WI38 (cell line): ENCODE data around the gene MYO1E.

Experiments
- H3K4me3 ChIP-seq: 2 replicates; pipeline ENCODE4 v1.5.1; 2011; ENCODE audit warnings: low read depth, mild to moderate bottlenecking, control low read depth, low read length
- TF ChIP-seq, protein P1 (sequence below): IDR thresholded peaks from 2 replicates; pipeline ENCODE4 v1.5.1; 2012; ENCODE audit warnings: low read depth, mild to moderate bottlenecking, control low read depth, low read length

Gene MYO1E

DNA sequence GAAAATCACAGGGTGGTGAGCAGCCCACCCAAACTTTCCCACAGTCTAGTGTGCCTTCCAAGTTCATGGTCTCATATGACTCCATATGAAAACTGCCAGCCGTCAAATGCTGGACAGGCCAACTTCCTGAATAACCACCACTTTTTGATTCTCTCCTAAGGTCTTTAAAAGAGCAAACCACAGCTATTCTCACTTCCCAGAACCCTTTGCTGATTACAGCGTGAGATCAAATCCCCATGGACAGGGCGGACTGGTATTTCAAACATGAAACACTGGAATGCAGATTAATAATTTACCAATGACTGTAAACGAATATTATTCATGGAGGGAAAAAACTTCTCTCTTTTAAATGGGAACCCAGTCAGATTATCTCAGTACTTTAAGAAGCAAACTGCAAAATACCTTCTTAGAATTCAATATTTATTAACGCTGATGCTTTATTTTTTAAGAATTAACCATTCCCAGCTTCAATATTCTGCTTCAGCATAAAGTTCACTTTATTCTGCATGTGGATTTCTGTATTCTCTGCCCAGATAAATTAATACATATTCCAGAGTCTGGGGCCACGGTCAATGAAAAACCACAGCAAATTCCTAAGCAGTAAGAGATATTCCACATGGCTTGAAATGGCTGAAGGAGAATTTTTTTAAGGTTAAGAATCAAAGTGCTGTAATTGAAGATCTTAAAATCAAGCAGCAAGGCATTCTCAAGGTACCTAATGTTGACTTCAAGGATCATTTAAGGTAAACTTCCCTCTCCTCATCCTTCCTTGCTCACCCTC lies 42.9 kb downstream of the MYO1E start:
- no peak overlapping the region for H3K4me3 ChIP-seq
- TF ChIP-seq, protein P1, sequence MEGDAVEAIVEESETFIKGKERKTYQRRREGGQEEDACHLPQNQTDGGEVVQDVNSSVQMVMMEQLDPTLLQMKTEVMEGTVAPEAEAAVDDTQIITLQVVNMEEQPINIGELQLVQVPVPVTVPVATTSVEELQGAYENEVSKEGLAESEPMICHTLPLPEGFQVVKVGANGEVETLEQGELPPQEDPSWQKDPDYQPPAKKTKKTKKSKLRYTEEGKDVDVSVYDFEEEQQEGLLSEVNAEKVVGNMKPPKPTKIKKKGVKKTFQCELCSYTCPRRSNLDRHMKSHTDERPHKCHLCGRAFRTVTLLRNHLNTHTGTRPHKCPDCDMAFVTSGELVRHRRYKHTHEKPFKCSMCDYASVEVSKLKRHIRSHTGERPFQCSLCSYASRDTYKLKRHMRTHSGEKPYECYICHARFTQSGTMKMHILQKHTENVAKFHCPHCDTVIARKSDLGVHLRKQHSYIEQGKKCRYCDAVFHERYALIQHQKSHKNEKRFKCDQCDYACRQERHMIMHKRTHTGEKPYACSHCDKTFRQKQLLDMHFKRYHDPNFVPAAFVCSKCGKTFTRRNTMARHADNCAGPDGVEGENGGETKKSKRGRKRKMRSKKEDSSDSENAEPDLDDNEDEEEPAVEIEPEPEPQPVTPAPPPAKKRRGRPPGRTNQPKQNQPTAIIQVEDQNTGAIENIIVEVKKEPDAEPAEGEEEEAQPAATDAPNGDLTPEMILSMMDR = no peak

DNA sequence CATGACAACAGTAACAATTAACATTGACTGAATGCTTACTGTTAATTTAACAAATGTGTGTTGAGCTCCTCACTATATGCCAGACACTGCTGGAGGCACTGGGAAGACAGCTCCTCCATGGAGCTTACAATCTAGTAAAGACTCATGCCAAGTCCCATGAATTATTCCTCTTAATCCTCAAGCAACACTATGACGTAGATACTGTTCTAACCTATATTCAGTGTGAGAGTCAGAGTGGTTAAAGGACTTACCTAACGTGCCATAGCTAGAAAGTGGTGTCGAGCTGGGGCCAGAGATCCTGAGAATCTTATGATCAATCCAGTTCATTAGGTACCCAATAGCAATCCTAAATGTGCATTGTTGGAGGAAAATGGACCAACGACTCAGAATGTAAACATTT lies 43.6 kb downstream of the MYO1E start:
- TF ChIP-seq, protein P1 = no peak

DNA sequence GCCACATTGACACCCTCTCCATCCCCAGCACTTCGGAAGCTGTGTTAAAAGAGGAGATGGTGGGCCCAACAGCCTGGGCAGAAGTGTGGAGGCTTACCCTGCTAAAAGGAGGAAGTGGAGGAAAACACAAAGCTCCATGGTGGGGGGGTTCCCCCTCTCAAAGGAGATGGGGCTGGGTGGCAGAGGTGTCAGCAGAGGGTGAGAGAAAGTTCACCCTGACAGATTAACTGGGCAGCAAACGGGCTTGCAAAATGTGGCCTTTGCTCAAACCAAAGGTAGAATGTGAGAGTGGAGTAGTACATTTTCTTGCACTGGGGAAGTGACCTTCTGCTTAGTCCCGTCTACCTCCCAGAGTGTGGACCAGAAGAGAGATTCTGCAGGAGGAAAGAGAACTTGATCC lies 44.7 kb downstream of the MYO1E start:
- H3K4me3 ChIP-seq = no peak overlapping the region
- TF ChIP-seq, protein P1 = no peak

More for the DNA sequence above, 43.6 kb downstream of the MYO1E start:
- H3K4me3 ChIP-seq = no peak overlapping the region

DNA sequence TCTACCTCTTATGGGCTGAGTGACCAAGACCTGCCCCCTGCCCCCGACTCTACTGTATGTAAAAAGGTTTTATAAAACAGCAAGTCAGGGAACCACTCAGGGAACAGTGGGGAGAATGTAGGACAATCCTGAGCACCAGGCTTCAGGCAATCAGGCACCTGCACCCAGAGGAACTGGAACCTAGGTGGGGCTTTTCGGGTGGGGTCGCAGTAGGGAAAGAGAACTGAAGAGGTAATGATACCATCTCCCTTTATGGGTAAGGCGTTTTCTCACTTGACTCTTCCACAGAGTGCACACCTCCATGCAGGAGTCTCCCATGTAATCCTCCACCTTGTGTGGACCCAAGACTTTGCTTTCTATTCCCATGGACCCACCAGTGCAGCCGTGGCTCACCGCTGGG lies 45.8 kb downstream of the MYO1E start:
- TF ChIP-seq, protein P1 = no peak
- no peak overlapping the region for H3K4me3 ChIP-seq

DNA sequence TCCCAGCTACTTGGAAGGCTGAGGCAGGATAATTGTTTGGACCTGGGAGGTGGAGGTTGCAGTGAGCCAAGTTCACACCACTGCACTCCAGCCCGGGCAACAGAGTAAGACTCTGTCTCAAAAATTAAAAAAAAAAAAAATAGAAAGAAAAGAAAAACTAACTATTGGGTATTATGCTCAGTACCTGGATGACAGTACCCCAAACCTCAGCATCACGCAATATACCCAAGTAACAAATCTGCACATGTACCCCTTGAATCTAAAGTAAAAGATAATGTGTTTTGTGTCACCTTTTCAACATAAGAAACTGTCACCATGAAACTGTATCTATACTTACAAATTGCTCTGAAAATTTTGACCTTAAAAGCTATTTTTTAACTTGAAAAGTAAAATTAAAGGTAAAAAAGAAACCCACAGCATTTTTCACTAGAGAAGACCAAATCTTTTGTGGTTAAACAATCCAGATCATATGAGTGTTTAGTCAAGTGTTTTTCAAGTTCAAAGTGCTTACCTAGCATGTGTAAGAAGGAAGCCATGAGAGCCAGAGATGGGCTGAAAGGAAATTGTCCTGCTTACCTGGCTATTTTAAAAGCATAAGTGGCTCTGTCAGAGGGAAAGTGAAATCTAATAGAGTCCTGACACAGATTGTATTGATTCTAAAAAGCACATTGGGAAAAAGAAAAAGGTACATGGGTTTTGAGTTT lies 50.5 kb downstream of the MYO1E start:
- no peak overlapping the region for H3K4me3 ChIP-seq
- TF ChIP-seq, protein P1 = no peak

DNA sequence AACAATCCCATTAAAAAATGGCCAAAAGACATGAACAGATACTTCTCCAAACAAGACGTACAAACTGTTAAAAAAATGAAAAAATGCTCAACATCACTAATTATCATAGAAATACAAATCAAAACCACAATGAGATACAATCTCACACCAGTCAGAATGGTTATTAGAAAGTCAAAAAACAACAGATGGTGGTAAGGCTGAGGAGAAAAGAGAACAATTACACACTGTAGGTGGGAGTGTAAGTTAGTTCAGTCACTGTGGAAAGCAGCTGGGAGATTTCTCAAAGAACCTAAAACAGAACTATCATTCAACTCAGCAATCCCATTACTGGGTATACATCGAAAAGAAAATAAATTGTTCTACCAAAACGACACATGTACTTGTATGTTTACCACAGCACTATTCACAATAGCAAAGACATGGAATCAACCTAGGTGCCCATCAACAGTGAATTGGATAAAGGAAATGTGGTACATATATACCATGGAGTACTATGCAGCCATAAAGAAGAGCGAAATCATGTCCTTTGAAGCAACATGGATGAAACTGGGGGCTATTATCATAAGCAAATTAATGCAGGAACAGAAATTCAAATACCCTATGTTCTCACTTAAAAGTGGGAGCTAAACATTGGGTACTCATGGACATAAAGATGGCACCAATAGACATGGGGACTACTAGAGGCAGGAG lies 51.5 kb downstream of the MYO1E start:
- H3K4me3 ChIP-seq = no peak overlapping the region
- TF ChIP-seq, protein P1 = no peak
